Panc1 (cell line): ENCODE results near the gene KIF21B.

Experiments used
- POLR2AphosphoS5 ChIP-seq: IDR thresholded peaks from 2 replicates; pipeline ENCODE4 v1.6.1; 2012; ENCODE audit warnings: mild to moderate bottlenecking, low read depth, low read length, moderate library complexity
- SIN3A ChIP-seq: IDR thresholded peaks from 2 replicates; pipeline ENCODE4 v1.6.1; 2012; ENCODE audit warnings: low read depth, mild to moderate bottlenecking, low read length, moderate library complexity, borderline replicate concordance; ENCODE audit not compliant: insufficient read depth
- TF ChIP-seq, protein P1 (sequence below): fragments of 450-650 bp; IDR thresholded peaks from 2 replicates; pipeline ENCODE4 v1.5.1; 2017; ENCODE audit warnings: mild to moderate bottlenecking

DNA sequence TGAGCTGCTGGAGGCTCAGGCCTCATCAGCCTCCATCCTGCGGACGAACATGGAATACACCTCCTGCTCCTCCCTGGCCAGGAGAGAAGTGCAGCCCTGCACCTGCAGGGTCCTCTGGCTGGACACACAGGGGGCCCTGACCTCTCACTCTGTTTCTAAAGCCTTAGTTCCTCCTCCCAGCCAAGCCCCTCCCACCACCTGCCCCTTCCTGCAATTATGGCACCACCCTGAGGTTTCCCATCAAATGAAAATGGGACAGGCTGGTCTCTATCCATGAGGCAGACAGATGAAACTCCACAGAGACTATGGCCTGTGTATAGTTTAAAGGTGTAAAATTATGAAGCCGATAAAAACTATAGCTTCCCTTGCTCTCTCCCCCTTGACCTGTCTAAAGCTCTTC, 46.1 kb upstream of the KIF21B start:
- TF ChIP-seq, protein P1, sequence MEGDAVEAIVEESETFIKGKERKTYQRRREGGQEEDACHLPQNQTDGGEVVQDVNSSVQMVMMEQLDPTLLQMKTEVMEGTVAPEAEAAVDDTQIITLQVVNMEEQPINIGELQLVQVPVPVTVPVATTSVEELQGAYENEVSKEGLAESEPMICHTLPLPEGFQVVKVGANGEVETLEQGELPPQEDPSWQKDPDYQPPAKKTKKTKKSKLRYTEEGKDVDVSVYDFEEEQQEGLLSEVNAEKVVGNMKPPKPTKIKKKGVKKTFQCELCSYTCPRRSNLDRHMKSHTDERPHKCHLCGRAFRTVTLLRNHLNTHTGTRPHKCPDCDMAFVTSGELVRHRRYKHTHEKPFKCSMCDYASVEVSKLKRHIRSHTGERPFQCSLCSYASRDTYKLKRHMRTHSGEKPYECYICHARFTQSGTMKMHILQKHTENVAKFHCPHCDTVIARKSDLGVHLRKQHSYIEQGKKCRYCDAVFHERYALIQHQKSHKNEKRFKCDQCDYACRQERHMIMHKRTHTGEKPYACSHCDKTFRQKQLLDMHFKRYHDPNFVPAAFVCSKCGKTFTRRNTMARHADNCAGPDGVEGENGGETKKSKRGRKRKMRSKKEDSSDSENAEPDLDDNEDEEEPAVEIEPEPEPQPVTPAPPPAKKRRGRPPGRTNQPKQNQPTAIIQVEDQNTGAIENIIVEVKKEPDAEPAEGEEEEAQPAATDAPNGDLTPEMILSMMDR, result no peak
- TF ChIP-seq SIN3A (no peak), POLR2AphosphoS5 (no peak)
